Neural cell (in vitro differentiated cells): ENCODE results near the gene SERPINB12. TPM values are rescaled to one million over a fixed set of nuclear protein-coding genes. Genes with fewer than 3 reads are reported as not detected.

ENCODE experiments used
- H2AFZ ChIP-seq: fragments of 200-600, 300-800 bp; sonication (generic), shearing (Covaris generic); 2 replicates; pipeline ENCODE4 v1.6.0; 2014; ENCODE audit warnings: low read depth, mild to moderate bottlenecking, antibody characterized with exemption, low read length, moderate library complexity
- H3F3A ChIP-seq: fragments of 200-600 bp; shearing (Covaris generic); 2 replicates; pipeline ENCODE4 v1.6.1; 2016; ENCODE audit warnings: mild to moderate bottlenecking, moderate library complexity, mixed read lengths, antibody characterized with exemption, low read length; ENCODE audit not compliant: insufficient read depth, poor library complexity, severe bottlenecking
- H3K27ac ChIP-seq: fragments of 200-600, 300-800 bp; sonication (generic), shearing (Covaris generic); 2 replicates; pipeline ENCODE4 v1.5.1; 2014; ENCODE audit warnings: mild to moderate bottlenecking, low read length, moderate library complexity
- H3K27me3 ChIP-seq: fragments of 300-800, 200-600 bp; sonication (generic), shearing (Covaris generic); 2 replicates; pipeline ENCODE4 v1.6.0; 2014; ENCODE audit warnings: mild to moderate bottlenecking, low read depth, low read length, moderate library complexity; ENCODE audit not compliant: insufficient read depth
- H3K36me3 ChIP-seq: fragments of 300-800, 200-600 bp; sonication (generic), shearing (Covaris generic); 2 replicates; pipeline ENCODE4 v1.5.1; 2014; ENCODE audit warnings: mild to moderate bottlenecking, antibody characterized with exemption, low read length, moderate library complexity; ENCODE audit not compliant: insufficient read depth
- H3K4me2 ChIP-seq: fragments of 300-800, 200-600 bp; sonication (generic), shearing (Covaris generic); 2 replicates; pipeline ENCODE4 v1.6.0; 2014; ENCODE audit warnings: mild to moderate bottlenecking, low read length
- H3K4me3 ChIP-seq: fragments of 300-800, 200-600 bp; sonication (generic), shearing (Covaris generic); 2 replicates; pipeline ENCODE4 v1.5.1; 2014; ENCODE audit warnings: mild to moderate bottlenecking, low read length, moderate library complexity
- H3K79me2 ChIP-seq: fragments of 200-600 bp; shearing (Covaris generic); replicated peaks from 2 replicates; pipeline ENCODE4 v1.6.0; 2014; ENCODE audit warnings: mild to moderate bottlenecking, low read length, moderate library complexity; ENCODE audit not compliant: insufficient read depth
- H3K9ac ChIP-seq: fragments of 300-800, 200-600 bp; sonication (generic), shearing (Covaris generic); 2 replicates; pipeline ENCODE4 v1.6.1; 2016; ENCODE audit warnings: mild to moderate bottlenecking, low read length, mixed read lengths
- H3K9me2 ChIP-seq: fragments of 200-600 bp; shearing (Covaris generic); 2 replicates; pipeline ENCODE4 v1.6.1; 2016; ENCODE audit warnings: mild to moderate bottlenecking, low read length, mixed read lengths; ENCODE audit not compliant: insufficient read depth
- H3K9me3 ChIP-seq: fragments of 200-600, 300-800 bp; sonication (generic), shearing (Covaris generic); 2 replicates; pipeline ENCODE4 v1.6.1; 2016; ENCODE audit warnings: mild to moderate bottlenecking, mixed run types, low read length, moderate library complexity, mixed read lengths
- H4K20me1 ChIP-seq: fragments of 200-600 bp; shearing (Covaris generic); 2 replicates; pipeline ENCODE4 v1.6.1; 2016; ENCODE audit warnings: mild to moderate bottlenecking, mixed run types; ENCODE audit not compliant: insufficient read depth
- EP300 ChIP-seq: fragments of 450-650 bp; conservative IDR thresholded peaks from 2 replicates; pipeline ENCODE4 v1.6.1; 2014; ENCODE audit warnings: antibody characterized with exemption, mild to moderate bottlenecking, moderate library complexity; ENCODE audit not compliant: poor library complexity, severe bottlenecking
- EZH2 ChIP-seq: fragments of 200-600, 300-800 bp; shearing (Covaris generic), sonication (generic); IDR thresholded peaks from 2 replicates; pipeline ENCODE4 v1.6.1; 2014; ENCODE audit warnings: antibody characterized with exemption, low read length, borderline replicate concordance, mild to moderate bottlenecking; ENCODE audit not compliant: insufficient read depth, poor library complexity, severe bottlenecking
- MXI1 ChIP-seq: fragments of 450-650 bp; conservative IDR thresholded peaks from 2 replicates; pipeline ENCODE4 v1.6.1; 2014; ENCODE audit warnings: antibody characterized with exemption, mild to moderate bottlenecking; ENCODE audit not compliant: poor library complexity, severe bottlenecking
- POLR2AphosphoS5 ChIP-seq: IDR thresholded peaks from 2 replicates; pipeline ENCODE4 v1.6.1; 2012
- RAD21 ChIP-seq: fragments of 450-650 bp; conservative IDR thresholded peaks from 2 replicates; pipeline ENCODE4 v1.6.1; 2014; ENCODE audit warnings: antibody characterized with exemption, mild to moderate bottlenecking, moderate library complexity
- SMC3 ChIP-seq: fragments of 450-650 bp; conservative IDR thresholded peaks from 2 replicates; pipeline ENCODE4 v1.6.1; 2014; ENCODE audit warnings: antibody characterized with exemption, mild to moderate bottlenecking, moderate library complexity; ENCODE audit not compliant: poor library complexity
- TAF1 ChIP-seq: IDR thresholded peaks from 2 replicates; pipeline ENCODE4 v1.6.1; 2012; ENCODE audit warnings: low read depth
- polyA plus RNA-seq: library from polyadenylated mRNA; depleted of rRNA; stranded (reverse); fragments of >200 nt; gene quantifications from 2 replicates; pipeline ENCODE4 v1.2.3, GENCODE V29; 2014
- TF ChIP-seq, protein P1 (sequence below): IDR thresholded peaks from 2 replicates; pipeline ENCODE4 v1.6.1; 2012; ENCODE audit warnings: borderline replicate concordance
- TF ChIP-seq, protein P2 (sequence below): fragments of 450-650 bp; IDR thresholded peaks from 2 replicates; pipeline ENCODE4 v1.5.1; 2014; ENCODE audit warnings: antibody characterized with exemption, mild to moderate bottlenecking, moderate library complexity; ENCODE audit not compliant: poor library complexity, severe bottlenecking

SERPINB12 gene
- polyA plus RNA-seq, 1 donor from 2014 or later: not detected

DNA sequence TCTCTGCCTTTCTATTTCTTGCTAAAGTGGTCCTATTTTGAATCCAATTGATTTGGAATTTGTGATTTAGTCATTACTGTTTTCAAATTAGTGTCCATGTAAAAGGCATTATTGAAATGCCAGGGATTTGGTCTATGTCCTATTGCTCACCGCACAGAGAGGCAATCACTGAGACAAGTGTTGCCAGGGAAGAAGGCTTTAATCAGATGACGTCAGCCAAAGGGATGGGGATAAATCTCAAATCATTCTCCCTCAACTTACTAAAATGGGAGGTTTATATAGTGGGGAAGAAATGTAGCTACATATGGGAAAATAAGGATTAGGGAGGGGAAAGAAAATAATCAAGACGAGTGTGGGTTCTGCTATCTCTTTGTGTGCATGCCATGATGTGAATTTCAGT lies 9.6 kb downstream of the SERPINB12 start:
- TF ChIP-seq, protein P1, sequence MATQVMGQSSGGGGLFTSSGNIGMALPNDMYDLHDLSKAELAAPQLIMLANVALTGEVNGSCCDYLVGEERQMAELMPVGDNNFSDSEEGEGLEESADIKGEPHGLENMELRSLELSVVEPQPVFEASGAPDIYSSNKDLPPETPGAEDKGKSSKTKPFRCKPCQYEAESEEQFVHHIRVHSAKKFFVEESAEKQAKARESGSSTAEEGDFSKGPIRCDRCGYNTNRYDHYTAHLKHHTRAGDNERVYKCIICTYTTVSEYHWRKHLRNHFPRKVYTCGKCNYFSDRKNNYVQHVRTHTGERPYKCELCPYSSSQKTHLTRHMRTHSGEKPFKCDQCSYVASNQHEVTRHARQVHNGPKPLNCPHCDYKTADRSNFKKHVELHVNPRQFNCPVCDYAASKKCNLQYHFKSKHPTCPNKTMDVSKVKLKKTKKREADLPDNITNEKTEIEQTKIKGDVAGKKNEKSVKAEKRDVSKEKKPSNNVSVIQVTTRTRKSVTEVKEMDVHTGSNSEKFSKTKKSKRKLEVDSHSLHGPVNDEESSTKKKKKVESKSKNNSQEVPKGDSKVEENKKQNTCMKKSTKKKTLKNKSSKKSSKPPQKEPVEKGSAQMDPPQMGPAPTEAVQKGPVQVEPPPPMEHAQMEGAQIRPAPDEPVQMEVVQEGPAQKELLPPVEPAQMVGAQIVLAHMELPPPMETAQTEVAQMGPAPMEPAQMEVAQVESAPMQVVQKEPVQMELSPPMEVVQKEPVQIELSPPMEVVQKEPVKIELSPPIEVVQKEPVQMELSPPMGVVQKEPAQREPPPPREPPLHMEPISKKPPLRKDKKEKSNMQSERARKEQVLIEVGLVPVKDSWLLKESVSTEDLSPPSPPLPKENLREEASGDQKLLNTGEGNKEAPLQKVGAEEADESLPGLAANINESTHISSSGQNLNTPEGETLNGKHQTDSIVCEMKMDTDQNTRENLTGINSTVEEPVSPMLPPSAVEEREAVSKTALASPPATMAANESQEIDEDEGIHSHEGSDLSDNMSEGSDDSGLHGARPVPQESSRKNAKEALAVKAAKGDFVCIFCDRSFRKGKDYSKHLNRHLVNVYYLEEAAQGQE: no peak
- TF ChIP-seq EP300: no peak
- TF ChIP-seq, protein P2, sequence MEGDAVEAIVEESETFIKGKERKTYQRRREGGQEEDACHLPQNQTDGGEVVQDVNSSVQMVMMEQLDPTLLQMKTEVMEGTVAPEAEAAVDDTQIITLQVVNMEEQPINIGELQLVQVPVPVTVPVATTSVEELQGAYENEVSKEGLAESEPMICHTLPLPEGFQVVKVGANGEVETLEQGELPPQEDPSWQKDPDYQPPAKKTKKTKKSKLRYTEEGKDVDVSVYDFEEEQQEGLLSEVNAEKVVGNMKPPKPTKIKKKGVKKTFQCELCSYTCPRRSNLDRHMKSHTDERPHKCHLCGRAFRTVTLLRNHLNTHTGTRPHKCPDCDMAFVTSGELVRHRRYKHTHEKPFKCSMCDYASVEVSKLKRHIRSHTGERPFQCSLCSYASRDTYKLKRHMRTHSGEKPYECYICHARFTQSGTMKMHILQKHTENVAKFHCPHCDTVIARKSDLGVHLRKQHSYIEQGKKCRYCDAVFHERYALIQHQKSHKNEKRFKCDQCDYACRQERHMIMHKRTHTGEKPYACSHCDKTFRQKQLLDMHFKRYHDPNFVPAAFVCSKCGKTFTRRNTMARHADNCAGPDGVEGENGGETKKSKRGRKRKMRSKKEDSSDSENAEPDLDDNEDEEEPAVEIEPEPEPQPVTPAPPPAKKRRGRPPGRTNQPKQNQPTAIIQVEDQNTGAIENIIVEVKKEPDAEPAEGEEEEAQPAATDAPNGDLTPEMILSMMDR: no peak
- no peak for TF ChIP-seq POLR2AphosphoS5
- TF ChIP-seq EZH2: no peak
- no peak for TF ChIP-seq RAD21
- TF ChIP-seq SMC3: no peak
- TF ChIP-seq MXI1: no peak
- no peak for TF ChIP-seq TAF1
- Histone ChIP-seq H3K79me2 (no peaks in the 10 kb centered on the region), H3K4me2 (no peak overlapping the region), H3K36me3 (no peaks in the 10 kb centered on the region), H3F3A (no peaks in the 10 kb centered on the region), H3K9me3 (no peaks in the 10 kb centered on the region), H3K27ac (no peak overlapping the region), H3K27me3 (no peaks in the 10 kb centered on the region), H3K4me3 (no peak overlapping the region), H2AFZ (no peak overlapping the region), H3K9me2 (no peaks in the 10 kb centered on the region), H3K9ac (no peak overlapping the region), H4K20me1 (no peaks in the 10 kb centered on the region)

DNA sequence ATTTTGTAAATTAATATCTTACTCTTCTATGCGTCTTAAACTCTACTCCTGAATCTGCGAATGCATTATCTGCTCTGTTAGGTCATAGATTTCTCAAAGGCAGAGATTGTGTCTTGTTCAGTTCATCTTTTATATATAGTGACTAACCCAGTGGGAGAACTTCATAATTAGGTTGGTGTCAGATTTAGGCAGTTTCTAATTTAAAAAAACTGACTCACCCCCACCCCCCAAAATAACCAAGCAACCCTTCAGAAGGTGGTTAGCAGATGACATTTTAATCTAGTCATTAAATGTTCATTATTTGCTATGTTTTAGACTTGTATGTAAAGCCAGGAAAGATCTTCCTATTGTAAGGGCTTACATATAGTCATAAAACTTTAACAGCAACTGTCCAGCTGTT lies 10.4 kb downstream of the SERPINB12 start:
- no peak overlapping the region for H3K4me2 ChIP-seq
- no peak overlapping the region for H3K4me3 ChIP-seq
- no peaks in the 10 kb centered on the region for H3F3A ChIP-seq
- H3K27ac ChIP-seq: no peak overlapping the region
- H3K9me3 ChIP-seq: no peaks in the 10 kb centered on the region
- H2AFZ ChIP-seq: no peak overlapping the region
- H4K20me1 ChIP-seq: no peaks in the 10 kb centered on the region
- H3K36me3 ChIP-seq: no peaks in the 10 kb centered on the region
- H3K79me2 ChIP-seq: no peaks in the 10 kb centered on the region
- no peaks in the 10 kb centered on the region for H3K27me3 ChIP-seq
- no peak overlapping the region for H3K9ac ChIP-seq
- no peak for TF ChIP-seq RAD21
- TF ChIP-seq TAF1: no peak
- no peak for TF ChIP-seq MXI1
- TF ChIP-seq SMC3: no peak
- TF ChIP-seq POLR2AphosphoS5: no peak
- H3K9me2 ChIP-seq: no peaks in the 10 kb centered on the region

DNA sequence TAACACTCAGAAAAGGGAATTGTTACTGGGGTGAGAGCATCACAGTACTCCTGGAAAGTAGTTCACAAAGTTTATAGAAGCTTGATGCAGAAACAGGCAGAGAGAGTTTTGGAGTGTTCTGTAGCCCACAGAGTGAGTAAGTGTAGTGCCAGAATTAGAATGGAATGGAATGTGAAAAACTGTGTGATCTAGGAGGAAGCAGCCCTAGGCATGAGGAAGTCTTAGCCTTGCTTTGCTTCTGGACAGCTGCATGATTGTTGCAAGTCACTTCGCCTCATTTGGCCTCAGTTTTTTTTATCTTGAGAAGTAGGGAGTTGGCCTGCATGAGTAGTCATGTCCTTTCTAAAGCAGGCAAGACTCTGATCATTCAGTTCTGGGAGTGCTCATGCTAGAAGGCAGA lies 10.9 kb downstream of the SERPINB12 start:
- Histone ChIP-seq H3K36me3 (no peaks in the 10 kb centered on the region), H3K27me3 (no peaks in the 10 kb centered on the region), H3K9me2 (no peaks in the 10 kb centered on the region), H3K79me2 (no peaks in the 10 kb centered on the region), H3K9me3 (no peaks in the 10 kb centered on the region), H3K27ac (no peak overlapping the region), H4K20me1 (no peaks in the 10 kb centered on the region), H3F3A (no peaks in the 10 kb centered on the region), H2AFZ (no peak overlapping the region), H3K4me3 (no peak overlapping the region), H3K4me2 (no peak overlapping the region), H3K9ac (no peak overlapping the region)
- TF ChIP-seq EP300 (no peak), SMC3 (no peak), EZH2 (no peak), POLR2AphosphoS5 (no peak), RAD21 (no peak), MXI1 (no peak), TAF1 (no peak)
- TF ChIP-seq, protein P2: no peak
- TF ChIP-seq, protein P1: no peak
